WERI-Rb-1 (cell line): ENCODE data around the gene LMAN2L.

Experiments
- DNase-seq: peaks from one replicate; pipeline ENCODE4 v3.0.0-alpha.2; 2020
- H3K27ac ChIP-seq: fragments of 250-450 bp; sonication (Bioruptor Pico); 2 replicates; pipeline ENCODE4 v1.5.1; 2020; ENCODE audit warnings: mild to moderate bottlenecking, moderate library complexity
- H3K27me3 ChIP-seq: fragments of 250-450 bp; sonication (Bioruptor Pico); 2 replicates; pipeline ENCODE4 v1.5.1; 2021; ENCODE audit warnings: mild to moderate bottlenecking, low read depth, moderate library complexity; ENCODE audit not compliant: insufficient read depth, severe bottlenecking
- H3K36me3 ChIP-seq: fragments of 250-450 bp; sonication (Bioruptor Pico); 2 replicates; pipeline ENCODE4 v1.5.1; 2020; ENCODE audit warnings: mild to moderate bottlenecking, moderate library complexity
- H3K4me3 ChIP-seq: 2 replicates; pipeline ENCODE4 v1.5.1; 2011; ENCODE audit warnings: low read depth, mild to moderate bottlenecking, control low read depth, low read length
- H3K9me3 ChIP-seq: fragments of 250-450 bp; sonication (Bioruptor Pico); 2 replicates; pipeline ENCODE4 v1.5.1; 2021; ENCODE audit warnings: mild to moderate bottlenecking, moderate library complexity; ENCODE audit not compliant: severe bottlenecking
- TF ChIP-seq, protein P1 (sequence below): IDR thresholded peaks from 2 replicates; pipeline ENCODE4 v1.5.1; 2011; ENCODE audit warnings: low read depth, mild to moderate bottlenecking, control low read depth, inconsistent platforms, low read length

LMAN2L gene

DNA sequence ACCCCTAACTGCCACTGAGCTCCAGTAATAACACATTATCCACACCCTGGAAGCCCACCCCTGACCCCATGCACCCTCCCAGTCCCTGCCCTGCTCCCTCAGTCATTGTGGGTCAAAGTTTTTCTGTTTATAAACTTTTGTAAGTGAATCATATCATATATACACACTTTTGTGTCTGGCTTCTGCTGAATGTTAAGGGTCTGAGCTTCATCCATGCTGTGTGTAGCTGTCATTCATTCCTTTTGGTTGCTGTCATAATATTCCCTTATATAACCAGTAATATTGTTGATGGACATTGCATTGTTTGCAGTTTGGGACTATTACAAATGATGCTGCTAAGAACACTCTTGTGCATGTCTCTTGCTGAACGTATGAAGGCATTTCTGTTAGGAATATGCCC is 35.3 kb upstream of the LMAN2L start:
- TF ChIP-seq, protein P1, sequence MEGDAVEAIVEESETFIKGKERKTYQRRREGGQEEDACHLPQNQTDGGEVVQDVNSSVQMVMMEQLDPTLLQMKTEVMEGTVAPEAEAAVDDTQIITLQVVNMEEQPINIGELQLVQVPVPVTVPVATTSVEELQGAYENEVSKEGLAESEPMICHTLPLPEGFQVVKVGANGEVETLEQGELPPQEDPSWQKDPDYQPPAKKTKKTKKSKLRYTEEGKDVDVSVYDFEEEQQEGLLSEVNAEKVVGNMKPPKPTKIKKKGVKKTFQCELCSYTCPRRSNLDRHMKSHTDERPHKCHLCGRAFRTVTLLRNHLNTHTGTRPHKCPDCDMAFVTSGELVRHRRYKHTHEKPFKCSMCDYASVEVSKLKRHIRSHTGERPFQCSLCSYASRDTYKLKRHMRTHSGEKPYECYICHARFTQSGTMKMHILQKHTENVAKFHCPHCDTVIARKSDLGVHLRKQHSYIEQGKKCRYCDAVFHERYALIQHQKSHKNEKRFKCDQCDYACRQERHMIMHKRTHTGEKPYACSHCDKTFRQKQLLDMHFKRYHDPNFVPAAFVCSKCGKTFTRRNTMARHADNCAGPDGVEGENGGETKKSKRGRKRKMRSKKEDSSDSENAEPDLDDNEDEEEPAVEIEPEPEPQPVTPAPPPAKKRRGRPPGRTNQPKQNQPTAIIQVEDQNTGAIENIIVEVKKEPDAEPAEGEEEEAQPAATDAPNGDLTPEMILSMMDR, result no peak
- Histone ChIP-seq H3K36me3 (no peaks in the 10 kb centered on the region), H3K4me3 (no peak overlapping the region), H3K27ac (no peak overlapping the region), H3K9me3 (no peaks in the 10 kb centered on the region), H3K27me3 (no peaks in the 10 kb centered on the region)
- DNase-seq, result no peak

DNA sequence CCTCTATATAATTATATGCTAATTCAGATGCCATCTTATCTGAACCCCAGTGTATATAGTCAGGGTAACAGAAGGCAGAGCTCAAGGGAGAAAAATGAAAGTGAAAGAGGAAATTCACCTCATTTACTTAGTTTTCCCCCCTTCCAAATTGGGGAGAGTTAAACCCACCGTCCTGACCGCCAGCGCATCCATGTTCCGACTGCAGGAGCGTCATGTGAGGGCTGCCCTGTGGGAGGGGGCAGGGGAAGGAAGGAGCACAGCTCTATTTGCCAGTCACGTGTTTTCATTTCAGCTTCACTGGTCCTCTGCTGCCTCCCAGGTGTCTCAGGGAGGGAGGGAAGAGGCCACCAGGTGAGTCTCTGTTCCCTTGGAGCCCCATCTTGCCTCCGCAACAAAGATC is 34.1 kb upstream of the LMAN2L start:
- Histone ChIP-seq H3K4me3 (no peak overlapping the region), H3K27me3 (no peaks in the 10 kb centered on the region), H3K27ac (no peak overlapping the region), H3K36me3 (no peaks in the 10 kb centered on the region), H3K9me3 (no peaks in the 10 kb centered on the region)
- DNase-seq, result no peak
- TF ChIP-seq, protein P1, result no peak

DNA sequence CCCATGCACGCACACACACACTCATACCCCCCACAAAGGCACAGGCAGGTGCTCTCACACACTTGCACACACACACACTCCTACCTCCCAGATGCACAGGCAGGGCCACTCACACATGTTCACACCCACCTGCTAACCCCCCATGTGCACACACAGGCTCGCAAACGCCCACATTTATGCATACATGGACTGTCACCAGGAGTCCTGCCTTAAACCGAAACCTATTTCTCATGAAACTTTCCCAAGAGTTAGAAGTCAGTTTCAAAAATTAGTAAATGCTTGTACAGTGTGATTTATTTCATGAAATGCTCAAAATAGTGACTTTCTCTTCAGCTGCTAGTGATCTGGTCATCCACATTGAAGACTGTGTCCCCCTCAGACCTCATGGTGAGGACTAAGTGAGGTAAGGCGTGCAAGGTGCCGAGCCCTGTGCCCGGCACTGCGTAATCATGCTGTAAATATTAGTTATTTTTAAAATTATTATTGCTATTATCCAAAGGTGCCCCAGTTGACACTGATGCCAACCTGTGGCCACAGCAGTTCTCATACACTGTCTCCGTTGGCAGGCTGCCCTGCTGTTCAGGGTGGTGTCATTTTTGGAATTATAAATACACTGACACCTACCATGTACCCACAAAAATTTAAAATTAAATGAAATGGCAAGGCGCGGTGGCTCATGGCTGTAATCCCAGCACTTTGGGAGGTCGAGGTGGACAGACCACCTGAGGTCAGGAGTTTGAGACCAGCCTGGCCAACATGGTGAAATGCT is 33.2 kb upstream of the LMAN2L start:
- TF ChIP-seq, protein P1, result no peak
- Histone ChIP-seq H3K4me3 (no peak overlapping the region), H3K27ac (no peak overlapping the region)

DNA sequence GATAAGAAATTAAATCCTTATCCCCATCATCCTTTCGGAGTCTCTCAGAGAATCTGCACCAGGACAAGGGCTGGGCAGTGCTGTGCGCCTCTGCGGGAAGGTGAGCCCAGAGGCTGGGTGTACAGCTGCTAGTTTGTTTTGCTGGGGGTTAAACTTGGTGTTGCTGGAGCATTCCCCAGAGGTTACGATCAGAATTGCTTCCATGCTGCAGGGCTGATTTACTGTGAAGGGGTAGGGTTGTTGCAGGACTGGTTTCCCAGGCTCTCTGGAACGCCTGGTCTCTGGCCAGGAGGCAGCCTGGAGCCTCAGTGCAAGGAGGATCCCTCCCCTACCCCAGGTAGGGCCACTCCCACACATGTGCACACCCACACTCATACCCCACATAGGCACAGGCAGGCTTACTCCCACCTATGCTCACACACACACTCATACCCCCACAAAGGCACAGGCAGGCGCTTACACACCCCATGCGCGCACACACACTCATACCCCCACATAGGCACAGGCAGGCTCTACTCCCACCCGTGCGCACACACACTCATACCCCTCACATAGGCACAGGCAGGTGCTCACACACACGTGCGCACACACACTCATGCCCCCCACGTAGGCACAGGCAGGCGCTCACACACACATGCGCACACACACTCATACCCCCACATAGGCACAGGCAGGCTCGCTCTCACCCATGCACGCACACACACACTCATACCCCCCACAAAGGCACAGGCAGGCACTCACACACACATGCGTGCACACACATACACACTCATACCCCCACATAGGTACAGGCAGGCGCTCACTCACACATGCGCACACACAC is 32.1 kb upstream of the LMAN2L start:
- Histone ChIP-seq H3K36me3 (0 out of 2 replicates have a peak, but pooled peaks cover 3% of the 10 kb centered on the region), H3K4me3 (no peak overlapping the region), H3K27ac (no peak overlapping the region), H3K9me3 (no peaks in the 10 kb centered on the region), H3K27me3 (no peaks in the 10 kb centered on the region)
- no peak for DNase-seq
- TF ChIP-seq, protein P1, result no peak

More for the DNA sequence above, 33.2 kb upstream of the LMAN2L start:
- Histone ChIP-seq H3K36me3 (no peaks in the 10 kb centered on the region), H3K9me3 (no peaks in the 10 kb centered on the region), H3K27me3 (no peaks in the 10 kb centered on the region)
- DNase-seq, result no peak

DNA sequence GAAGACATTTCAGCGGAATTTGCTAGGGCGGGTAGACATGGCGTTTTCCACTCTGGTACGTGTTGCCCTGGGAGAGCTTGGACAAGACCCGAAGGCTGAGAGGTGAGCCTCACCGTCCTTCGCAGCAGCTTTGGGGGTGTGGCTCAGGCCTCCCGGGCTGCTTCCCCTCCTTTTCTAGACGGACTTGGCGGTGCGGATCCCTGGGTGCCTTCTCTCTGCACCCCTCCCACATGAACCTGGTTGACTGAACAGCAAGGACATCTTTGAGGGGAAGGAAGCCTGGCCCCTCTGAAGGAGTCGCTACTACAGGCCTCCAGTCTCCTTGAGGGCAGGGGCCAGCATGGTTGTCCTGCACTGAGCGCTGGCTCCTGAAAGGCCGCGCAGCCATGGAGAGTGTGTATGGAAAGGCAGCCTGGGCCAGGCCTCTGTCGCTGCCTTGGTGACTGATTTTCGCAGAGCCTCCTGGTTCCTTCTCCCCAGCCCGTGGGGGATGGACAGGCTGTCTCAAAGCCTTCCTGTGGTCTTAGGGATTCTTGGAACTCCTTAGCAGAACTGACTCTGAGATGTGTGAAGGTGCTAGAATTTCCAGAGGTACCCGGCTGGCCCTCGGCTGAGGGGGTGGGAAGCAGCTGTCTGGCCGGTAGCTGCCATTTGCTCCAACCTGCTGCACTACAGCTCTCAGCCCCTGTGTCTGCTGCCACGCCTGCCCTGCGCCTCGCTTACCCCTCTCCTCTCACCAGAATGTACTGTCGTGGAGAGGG is 30.8 kb upstream of the LMAN2L start:
- no peak for DNase-seq
- Histone ChIP-seq H3K36me3 (0 out of 2 replicates have a peak, but pooled peaks cover 3% of the 10 kb centered on the region), H3K27me3 (no peaks in the 10 kb centered on the region), H3K27ac (no peak overlapping the region), H3K4me3 (no peak overlapping the region), H3K9me3 (no peaks in the 10 kb centered on the region)
- TF ChIP-seq, protein P1, result no peak
